Ishikawa (cell line): ENCODE data around the gene IL23R.

Experiments
- CEBPB ChIP-seq: IDR thresholded peaks from 2 replicates; pipeline ENCODE4 v1.6.1; 2012
- CREB1 ChIP-seq: IDR thresholded peaks from 2 replicates; pipeline ENCODE4 v1.6.1; 2012; ENCODE audit warnings: low read depth
- EGR1 ChIP-seq: IDR thresholded peaks from 2 replicates; pipeline ENCODE4 v1.6.1; 2012
- EP300 ChIP-seq: IDR thresholded peaks from 2 replicates; pipeline ENCODE4 v1.6.1; 2012; ENCODE audit warnings: borderline replicate concordance
- FOXM1 ChIP-seq: IDR thresholded peaks from 2 replicates; pipeline ENCODE4 v1.6.1; 2012; ENCODE audit warnings: low read depth, borderline replicate concordance
- NFIC ChIP-seq: IDR thresholded peaks from 2 replicates; pipeline ENCODE4 v1.6.1; 2012
- RAD21 ChIP-seq: IDR thresholded peaks from 2 replicates; pipeline ENCODE4 v1.6.1; 2012; ENCODE audit warnings: low read depth
- TAF1 ChIP-seq: IDR thresholded peaks from 2 replicates; pipeline ENCODE4 v1.6.1; 2012; ENCODE audit warnings: low read depth, mild to moderate bottlenecking
- TCF12 ChIP-seq: IDR thresholded peaks from 2 replicates; pipeline ENCODE4 v1.6.1; 2012; ENCODE audit warnings: low read depth
- TEAD4 ChIP-seq: IDR thresholded peaks from 2 replicates; pipeline ENCODE4 v1.6.1; 2012
- YY1 ChIP-seq: IDR thresholded peaks from 2 replicates; pipeline ENCODE4 v1.6.1; 2012; ENCODE audit warnings: low read depth
- ZBTB7A ChIP-seq: IDR thresholded peaks from 2 replicates; pipeline ENCODE4 v1.6.1; 2012; ENCODE audit warnings: low read depth
- TF ChIP-seq, protein P1 (sequence below): IDR thresholded peaks from 2 replicates; pipeline ENCODE4 v1.6.1; 2012
- TF ChIP-seq, protein P2 (sequence below): IDR thresholded peaks from 2 replicates; pipeline ENCODE4 v1.6.1; 2012
- TF ChIP-seq, protein P3 (sequence below): IDR thresholded peaks from 2 replicates; pipeline ENCODE4 v1.6.1; 2012; ENCODE audit warnings: low read depth, mild to moderate bottlenecking

Gene IL23R

DNA sequence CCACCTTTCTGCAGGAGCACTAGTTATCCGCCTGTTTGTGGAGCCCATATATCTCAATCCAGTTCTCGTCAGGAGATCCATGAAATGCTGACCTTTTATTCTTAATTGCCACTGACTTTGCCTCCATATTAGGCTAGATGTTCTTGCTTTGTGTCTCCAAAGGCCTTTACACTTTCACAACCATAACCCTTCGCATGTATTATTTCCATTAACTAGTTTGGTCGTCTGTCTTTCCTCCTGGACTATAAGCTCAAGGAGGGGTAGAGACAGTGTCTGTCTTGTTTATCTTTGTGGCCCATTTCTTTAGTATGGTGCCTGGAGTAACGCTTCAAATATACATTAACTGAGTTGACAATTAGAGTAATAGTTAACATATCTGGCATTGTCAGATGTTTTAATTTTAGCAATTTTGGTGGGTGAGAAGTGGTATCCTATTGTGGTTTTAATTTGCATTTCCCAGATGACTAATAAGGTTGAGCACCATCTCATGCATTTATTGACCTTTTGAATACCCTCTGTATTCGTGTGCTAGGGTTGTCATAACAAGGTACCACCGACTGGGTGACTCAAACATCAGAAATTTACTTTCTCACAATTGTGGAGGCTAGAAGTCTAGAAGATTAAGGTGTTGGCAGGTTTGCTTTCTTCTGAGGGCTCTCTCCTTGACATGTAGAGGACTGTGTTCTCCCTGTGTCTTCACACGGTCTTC is 119.7 kb downstream of the IL23R start:
- no peak for TF ChIP-seq EP300
- TF ChIP-seq, protein P1, sequence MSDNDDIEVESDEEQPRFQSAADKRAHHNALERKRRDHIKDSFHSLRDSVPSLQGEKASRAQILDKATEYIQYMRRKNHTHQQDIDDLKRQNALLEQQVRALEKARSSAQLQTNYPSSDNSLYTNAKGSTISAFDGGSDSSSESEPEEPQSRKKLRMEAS, result no peak
- no peak for TF ChIP-seq NFIC
- TF ChIP-seq ZBTB7A, result no peak
- TF ChIP-seq FOXM1, result no peak
- no peak for TF ChIP-seq RAD21
- TF ChIP-seq EGR1, result no peak
- TF ChIP-seq, protein P2, sequence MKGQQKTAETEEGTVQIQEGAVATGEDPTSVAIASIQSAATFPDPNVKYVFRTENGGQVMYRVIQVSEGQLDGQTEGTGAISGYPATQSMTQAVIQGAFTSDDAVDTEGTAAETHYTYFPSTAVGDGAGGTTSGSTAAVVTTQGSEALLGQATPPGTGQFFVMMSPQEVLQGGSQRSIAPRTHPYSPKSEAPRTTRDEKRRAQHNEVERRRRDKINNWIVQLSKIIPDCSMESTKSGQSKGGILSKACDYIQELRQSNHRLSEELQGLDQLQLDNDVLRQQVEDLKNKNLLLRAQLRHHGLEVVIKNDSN, result no peak
- TF ChIP-seq TCF12, result no peak
- no peak for TF ChIP-seq TAF1
- no peak for TF ChIP-seq CEBPB
- no peak for TF ChIP-seq YY1
- TF ChIP-seq TEAD4, result no peak
- TF ChIP-seq CREB1, result no peak
- TF ChIP-seq, protein P3, sequence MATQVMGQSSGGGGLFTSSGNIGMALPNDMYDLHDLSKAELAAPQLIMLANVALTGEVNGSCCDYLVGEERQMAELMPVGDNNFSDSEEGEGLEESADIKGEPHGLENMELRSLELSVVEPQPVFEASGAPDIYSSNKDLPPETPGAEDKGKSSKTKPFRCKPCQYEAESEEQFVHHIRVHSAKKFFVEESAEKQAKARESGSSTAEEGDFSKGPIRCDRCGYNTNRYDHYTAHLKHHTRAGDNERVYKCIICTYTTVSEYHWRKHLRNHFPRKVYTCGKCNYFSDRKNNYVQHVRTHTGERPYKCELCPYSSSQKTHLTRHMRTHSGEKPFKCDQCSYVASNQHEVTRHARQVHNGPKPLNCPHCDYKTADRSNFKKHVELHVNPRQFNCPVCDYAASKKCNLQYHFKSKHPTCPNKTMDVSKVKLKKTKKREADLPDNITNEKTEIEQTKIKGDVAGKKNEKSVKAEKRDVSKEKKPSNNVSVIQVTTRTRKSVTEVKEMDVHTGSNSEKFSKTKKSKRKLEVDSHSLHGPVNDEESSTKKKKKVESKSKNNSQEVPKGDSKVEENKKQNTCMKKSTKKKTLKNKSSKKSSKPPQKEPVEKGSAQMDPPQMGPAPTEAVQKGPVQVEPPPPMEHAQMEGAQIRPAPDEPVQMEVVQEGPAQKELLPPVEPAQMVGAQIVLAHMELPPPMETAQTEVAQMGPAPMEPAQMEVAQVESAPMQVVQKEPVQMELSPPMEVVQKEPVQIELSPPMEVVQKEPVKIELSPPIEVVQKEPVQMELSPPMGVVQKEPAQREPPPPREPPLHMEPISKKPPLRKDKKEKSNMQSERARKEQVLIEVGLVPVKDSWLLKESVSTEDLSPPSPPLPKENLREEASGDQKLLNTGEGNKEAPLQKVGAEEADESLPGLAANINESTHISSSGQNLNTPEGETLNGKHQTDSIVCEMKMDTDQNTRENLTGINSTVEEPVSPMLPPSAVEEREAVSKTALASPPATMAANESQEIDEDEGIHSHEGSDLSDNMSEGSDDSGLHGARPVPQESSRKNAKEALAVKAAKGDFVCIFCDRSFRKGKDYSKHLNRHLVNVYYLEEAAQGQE, result no peak

DNA sequence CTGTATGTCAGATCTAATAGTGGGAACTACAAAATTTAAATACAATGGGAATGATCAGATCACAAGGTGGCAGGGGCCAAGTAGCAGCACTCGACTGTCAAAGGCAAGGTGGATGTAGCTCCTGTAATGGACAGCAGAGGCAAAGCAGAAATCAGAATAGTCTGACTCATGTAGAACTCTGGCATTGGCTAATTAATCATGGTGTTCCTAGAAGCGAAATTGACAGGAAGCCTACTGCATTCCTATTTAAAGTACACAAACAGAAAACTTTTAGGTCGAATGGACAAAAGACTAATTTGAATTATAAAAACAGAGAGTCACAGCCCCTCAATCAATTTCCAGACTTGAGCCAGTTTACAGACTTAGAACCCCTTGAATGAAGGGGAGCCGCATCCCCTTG is 124.0 kb downstream of the IL23R start:
- TF ChIP-seq, protein P1, result no peak
- TF ChIP-seq EP300, result no peak

- TF ChIP-seq NFIC (no peak), EP300 (no peak), TCF12 (no peak)
- TF ChIP-seq, protein P3, result no peak
Observed at GRCh38 chr1:67294836-67295617, 128.8 kb downstream of the IL23R start.

- TF ChIP-seq NFIC (no peak), TAF1 (no peak), TCF12 (no peak), YY1 (no peak), EGR1 (no peak), TEAD4 (no peak), RAD21 (no peak), CEBPB (no peak), EP300 (no peak), ZBTB7A (no peak), CREB1 (no peak), FOXM1 (no peak)
- TF ChIP-seq, protein P1, result no peak
- TF ChIP-seq, protein P3, result no peak
- TF ChIP-seq, protein P2, result no peak
Observed at GRCh38 chr1:67298762-67299161, 132.5 kb downstream of the IL23R start.
